ENCODE data around the gene AOX1.

The AOX1 gene

GRCh38 chr2:200687922-200688920 lies 102.4 kb downstream of the AOX1 start:
- no peak for DNase-seq (ENCODE audit: extremely low read depth, low read depth)
- no peak for TF ChIP-seq CTCF (IDR thresholded peaks at IDR 0.05; ENCODE audit: low read depth, low read length)

GRCh38 chr2:200689115-200689514 lies 103.3 kb downstream of the AOX1 start:
- DNase-seq (ENCODE audit: extremely low read depth, low read depth), result no peak
- no peak for TF ChIP-seq CTCF (IDR thresholded peaks at IDR 0.05; ENCODE audit: low read depth, low read length)

GRCh38 chr2:200693836-200694470 lies 108.1 kb downstream of the AOX1 start:
- no peak for DNase-seq (ENCODE audit: extremely low read depth, low read depth)
- TF ChIP-seq CTCF (IDR thresholded peaks at IDR 0.05; ENCODE audit: low read depth, low read length), result no peak

- TF ChIP-seq CTCF (IDR thresholded peaks at IDR 0.05; ENCODE audit: low read depth, low read length), result no peak
- no peak for DNase-seq (ENCODE audit: extremely low read depth, low read depth)
Observed at GRCh38 chr2:200695191-200695590, 109.4 kb downstream of the AOX1 start.

- TF ChIP-seq CTCF (IDR thresholded peaks at IDR 0.05; ENCODE audit: low read depth, low read length), result no peak
- no peak for DNase-seq (ENCODE audit: extremely low read depth, low read depth)
Observed at GRCh38 chr2:200695601-200696000, 109.8 kb downstream of the AOX1 start.

DNA sequence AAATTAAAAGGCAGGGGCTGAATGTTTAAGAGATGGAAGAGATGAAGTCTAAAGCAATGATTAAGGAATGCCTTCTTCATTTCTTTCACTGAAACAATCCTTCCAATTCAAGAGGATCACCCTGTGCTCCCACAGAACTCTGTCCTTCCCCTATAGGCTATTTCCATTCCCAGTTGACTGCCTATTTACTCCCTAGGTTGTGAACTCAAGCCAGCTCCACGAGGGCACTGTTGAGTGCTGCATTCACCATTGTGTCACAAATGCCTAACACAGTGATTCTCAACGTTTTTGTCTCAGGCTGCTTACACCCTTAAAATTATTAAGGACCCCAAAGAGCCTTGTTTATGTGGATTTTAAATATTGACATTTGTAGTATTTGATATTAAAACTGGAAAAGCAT lies 112.4 kb downstream of the AOX1 start:
- DNase-seq (ENCODE audit: extremely low read depth, low read depth), result no peak
- no peak for TF ChIP-seq CTCF (IDR thresholded peaks at IDR 0.05; ENCODE audit: low read depth, low read length)

DNA sequence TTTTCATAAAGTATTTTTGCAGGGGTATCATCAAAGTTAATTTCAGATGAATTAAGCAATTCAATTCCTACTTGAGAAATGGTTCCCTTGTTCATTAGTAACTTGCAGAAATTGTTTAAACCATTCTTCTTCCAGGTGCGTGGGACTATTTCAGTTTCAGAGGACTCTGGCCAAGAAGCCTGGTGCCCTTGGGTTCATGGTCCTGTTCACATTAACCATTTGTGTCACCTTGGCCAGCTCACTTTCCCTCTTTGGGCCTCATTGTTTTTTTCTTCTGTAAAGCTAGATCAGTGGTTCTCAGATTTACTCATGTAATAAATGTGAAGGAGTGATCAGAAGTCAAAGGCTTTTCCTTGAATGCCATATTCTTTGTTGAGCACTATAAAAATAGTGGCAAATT lies 113.5 kb downstream of the AOX1 start:
- TF ChIP-seq CTCF (IDR thresholded peaks at IDR 0.05; ENCODE audit: low read depth, low read length), result no peak

More for the DNA sequence above, 113.5 kb downstream of the AOX1 start:
- DNase-seq (ENCODE audit: extremely low read depth, low read depth), result no peak
